Stimulated activated naive CD4-positive, alpha-beta T cell (primary cell): ENCODE measurements around the gene EIF2A.
A peak's percentile ranks its signal among the peaks of the same experiment; 100 is the strongest.
"Not testable (repeated sequence)": the region's sequence is repeated elsewhere in the genome, so short reads cannot be mapped to it uniquely, and the experiment has no call there.

Experiments
- DNase-seq, 6 experiments: peaks; one replicate each; lab custom pipeline; 2025; lab: John Stamatoyannopoulos, UW

The EIF2A gene

GRCh38 chr3:150602426-150603152 is 56.0 kb downstream of the EIF2A start:
- DNase-seq = no peak

DNA sequence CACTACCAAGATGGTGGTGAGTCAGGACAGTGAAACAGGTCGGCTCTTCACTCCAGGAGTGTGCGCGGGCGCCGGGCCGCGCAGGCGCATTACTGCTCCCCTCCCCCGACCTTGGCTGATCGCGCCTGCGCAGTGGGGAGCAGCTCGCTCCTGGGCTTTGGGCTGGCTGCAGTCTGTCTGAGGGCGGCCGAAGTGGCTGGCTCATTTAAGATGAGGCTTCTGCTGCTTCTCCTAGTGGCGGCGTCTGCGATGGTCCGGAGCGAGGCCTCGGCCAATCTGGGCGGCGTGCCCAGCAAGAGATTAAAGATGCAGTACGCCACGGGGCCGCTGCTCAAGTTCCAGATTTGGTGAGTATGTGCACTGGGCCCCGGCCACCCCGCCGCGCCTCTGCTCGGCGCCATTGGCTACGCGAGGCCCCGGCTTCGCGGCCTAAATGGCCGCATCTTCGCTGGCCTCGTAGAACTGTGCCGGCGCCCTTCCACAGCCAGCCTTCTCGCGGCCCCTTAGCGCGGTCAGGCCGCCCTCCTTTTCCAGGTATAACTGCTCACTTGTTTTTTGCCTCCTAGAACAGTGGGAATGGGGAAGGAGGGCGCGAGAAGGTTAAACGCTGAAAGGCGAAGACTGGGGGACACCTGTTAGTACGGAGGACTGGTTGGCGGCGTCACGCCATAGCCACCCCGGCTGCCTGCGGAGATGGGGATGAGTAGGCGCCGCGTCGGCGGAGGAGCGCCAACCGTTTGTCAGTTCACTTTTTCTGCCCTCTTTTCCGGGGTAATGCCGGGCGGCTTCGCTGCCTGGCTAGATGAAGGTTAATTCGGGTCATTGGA is 56.8 kb downstream of the EIF2A start, which contains the start of gene SELENOT:
Gene SELENOT, plus strand, starts transcription at position 169 of the 827 bp plus-strand sequence. Its CDS starts 42 bp downstream, at position 211.
- DNase-seq = peak; percentile 90 to 97 (median 92)

- DNase-seq = no peak
Measured at GRCh38 chr3:150603980-150604319, 57.4 kb downstream of the EIF2A start.

- DNase-seq = no peak
Measured at GRCh38 chr3:150605998-150606641, 59.5 kb downstream of the EIF2A start.

DNA sequence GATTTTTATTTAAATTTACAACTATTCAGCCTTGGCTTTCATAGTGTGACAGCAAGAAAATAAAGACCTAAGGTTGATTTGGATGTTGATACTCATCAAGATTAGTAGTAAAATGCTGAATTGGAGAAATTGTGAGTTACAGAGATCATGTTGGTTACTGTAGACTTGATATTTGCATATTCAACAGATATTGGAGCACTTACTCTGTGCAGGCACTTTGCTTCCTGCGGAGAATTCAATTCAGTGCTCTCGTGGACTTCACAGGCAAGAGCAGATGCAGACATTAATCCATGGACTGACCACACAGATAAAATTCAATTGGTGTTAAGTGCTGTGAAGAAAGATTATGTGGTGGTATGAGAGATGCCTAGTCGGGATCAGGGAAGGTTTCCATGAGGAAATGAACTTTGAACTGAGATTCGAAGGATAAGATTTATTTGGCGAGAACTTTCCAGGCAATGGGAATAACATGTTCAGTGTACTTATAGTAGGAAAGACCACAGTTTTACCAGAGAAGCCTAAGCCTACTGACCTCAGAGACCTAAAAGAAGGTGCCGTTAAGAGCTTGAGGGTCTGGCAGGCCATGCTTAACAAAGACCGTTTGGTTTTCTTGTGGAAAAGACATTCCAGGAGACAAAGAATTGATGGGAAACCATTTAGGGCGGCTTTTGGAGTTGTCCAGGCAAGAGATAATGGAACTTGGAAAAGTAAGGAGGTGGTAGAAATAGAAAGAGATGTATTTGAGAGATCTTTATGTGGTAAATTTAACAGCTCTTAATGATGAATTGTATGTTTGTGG is 60.9 kb downstream of the EIF2A start:
- DNase-seq = no peak

DNA sequence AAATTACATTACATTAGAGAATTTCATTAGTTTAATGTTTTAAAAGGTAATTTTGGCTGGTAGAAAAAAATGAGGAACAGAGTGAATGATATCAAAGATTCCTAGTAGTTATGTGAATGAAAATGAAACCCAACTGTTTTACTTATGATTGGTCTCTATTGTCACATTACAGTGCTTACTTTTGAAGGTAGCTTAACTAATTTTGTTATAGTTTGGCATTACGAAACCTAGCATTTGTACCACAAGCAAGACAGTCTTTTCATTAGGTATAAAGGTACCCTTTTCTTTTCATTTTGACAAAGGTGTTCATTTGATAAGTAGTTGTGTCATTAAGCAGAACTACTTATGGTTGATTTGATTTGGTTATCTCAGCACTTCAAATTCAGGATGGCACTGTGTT is 63.4 kb downstream of the EIF2A start:
- no peak for DNase-seq

GRCh38 chr3:150610785-150611184 is 64.2 kb downstream of the EIF2A start:
- no peak for DNase-seq

GRCh38 chr3:150611666-150612065 is 65.1 kb downstream of the EIF2A start:
- DNase-seq = no peak

DNA sequence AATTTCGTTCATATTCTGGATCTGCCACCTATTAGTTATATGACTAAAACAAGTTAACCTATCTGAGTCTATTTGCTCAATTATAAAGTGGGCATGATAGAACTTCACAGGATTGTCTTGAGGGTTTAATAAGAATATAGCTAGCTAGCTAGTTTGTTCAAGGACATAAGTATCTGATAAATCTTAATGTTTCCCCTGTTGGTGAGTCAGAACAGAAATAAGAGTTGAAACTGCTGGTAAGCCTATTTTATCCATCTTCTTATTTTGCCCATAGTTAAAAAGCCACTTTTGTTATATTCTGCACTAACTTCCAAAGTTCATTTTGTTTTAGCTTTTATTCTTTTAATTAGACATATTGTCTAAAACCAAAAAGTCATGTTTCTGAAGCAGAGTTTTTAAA is 65.9 kb downstream of the EIF2A start:
- DNase-seq = no peak

- no peak for DNase-seq
Measured at GRCh38 chr3:150613034-150613433, 66.4 kb downstream of the EIF2A start.

DNA sequence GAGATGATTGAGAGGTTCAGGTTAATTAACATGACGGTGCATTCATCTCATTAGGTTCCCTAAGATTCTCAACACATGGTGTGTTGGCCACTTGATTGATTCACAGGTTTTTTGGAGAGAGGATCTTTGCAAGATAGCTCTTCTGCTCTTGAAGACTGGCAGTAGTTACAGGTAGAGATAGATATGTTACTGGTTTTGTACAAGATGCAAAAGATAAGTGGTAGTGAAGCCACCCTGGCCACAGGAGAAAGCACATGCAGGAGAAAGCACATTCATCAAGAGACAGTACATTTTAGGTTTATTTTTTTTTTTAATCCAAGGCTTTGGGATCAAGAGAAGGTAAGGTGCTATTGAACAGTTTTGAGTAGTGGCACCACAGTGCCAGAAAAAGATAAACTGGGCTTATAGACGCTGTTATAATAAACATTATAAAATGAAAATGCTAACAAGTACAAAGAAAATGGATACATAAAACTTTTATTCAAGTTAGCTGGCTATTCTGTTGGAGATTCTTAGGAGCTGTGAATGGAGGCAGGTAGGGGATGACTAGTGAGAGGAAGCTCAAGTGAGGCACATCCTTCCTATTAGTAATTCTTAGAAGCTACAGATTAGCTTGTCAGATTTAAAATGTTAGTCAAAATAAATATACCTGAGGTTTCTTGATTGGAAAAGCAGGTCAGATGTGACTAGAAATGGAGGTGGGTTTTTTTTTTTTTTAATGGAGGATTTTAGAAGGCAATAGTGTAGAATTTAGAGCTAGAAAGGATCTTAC is 67.3 kb downstream of the EIF2A start:
- no peak for DNase-seq

DNA sequence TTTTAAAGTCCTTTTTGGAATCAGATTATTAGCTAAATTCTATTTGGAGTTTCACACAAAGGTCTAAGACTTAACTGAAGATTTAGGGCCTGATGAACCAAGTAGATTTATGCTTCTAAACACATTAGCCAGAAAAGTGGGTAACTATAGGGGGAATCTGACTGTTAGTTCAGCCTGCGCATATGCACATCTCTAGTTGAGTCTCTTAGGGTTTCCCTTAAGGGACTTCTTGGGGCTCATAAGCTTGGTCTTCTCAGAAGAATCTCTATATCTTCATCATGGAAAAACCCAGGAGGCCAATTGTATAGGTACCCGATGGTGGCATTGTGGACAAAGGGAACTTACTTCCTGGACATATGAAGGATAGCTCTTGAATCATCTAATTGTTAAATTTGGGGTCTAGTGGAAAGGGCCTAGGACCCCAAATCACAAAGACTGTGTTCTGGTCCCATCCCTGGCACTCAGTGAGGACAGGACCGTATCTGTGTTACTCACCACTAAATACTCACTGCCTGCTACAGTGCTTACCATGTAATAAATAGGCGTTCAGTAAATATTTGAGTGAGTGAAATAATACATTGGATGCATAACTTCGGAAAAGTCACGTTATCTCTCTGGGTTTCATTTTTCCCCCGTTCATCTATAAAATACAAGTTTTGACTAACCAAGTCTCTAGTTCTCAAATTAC is 73.6 kb downstream of the EIF2A start:
- no peak for DNase-seq

- DNase-seq = not testable (repeated sequence)
Measured at GRCh38 chr3:150622955-150623354, 76.4 kb downstream of the EIF2A start.

GRCh38 chr3:150623945-150624344 is 77.4 kb downstream of the EIF2A start:
- DNase-seq = no peak

DNA sequence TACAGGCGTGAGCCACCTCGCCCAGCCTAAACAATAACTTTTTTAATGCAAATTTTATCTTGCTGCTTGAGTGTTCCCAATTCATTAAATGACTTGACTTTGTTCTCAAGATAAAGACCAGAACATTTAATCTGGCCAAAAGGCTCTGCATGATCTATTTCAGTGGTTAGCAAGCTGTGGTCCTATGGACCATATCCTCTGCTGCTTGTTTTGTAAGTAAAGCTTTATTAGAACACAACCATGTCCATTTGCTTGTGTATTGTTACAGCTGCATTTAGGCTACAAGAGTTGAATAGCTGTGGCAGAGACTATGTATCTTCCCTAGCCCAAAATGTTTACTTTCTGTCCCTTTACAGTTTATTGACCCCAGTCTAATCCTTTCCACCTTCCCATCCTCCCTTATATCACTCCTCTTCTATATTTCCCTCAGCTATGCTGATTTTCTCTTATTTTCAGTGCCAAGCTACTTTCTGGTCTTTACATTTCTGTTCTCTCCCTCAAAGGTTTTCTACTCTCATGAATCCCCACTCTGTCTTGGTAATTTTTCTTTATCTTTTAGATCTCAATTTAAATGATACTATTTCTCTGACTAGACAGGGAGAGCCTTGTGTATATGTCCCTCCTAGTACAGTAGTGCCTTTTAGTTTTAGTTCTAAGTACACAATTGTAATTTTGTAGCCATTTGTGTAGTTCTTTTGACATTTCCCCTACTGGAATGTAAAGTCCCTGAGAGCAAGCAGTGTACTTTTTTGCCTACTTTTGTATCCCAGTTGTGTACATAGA is 79.8 kb downstream of the EIF2A start:
- no peak for DNase-seq

DNA sequence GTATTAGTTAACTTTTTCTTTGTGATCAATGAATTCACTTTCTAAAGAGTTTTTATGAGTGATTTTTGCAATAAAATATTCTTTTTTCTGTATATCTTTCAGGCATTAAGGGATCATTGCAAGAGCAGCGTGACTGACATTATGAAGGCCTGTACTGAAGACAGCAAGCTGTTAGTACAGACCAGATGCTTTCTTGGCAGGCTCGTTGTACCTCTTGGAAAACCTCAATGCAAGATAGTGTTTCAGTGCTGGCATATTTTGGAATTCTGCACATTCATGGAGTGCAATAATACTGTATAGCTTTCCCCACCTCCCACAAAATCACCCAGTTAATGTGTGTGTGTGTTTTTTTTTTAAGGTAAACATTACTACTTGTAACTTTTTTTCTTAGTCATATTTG is 81.0 kb downstream of the EIF2A start:
- DNase-seq = no peak

DNA sequence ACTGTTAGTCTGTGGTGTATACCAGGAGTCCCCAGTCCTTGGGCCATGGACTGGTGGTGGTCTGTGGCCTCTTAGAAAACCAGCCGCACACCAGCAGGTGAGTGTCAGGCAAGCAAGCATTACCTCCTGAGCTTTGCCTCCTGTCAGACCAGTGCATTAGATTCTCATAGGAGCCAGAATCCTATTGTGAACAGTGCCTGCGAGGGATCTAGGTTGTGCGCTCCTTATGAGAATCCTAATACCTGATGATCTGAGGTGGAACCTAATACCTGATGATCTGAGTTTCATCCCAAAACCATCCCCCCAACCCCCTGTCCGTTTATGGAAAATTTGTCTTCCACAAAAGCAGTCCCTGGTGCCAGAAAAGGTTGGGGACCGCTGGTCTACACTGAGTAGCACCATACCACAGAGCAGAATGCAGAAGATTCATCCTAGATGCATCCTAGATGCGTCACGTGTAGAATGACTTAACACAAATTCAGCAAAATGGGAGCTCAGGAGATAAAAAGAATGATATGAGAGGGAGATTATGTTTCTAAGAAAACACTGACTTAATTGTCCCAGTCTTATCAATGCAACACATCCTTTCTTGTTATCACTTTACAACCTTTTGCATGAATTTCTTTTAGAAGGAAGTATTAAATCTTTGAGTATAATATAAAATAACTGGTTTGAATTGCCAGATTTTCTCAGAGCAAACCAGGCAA is 85.1 kb downstream of the EIF2A start:
- no peak for DNase-seq

GRCh38 chr3:150635076-150635475 is 88.5 kb downstream of the EIF2A start:
- DNase-seq = no peak

GRCh38 chr3:150635526-150635925 is 88.9 kb downstream of the EIF2A start:
- DNase-seq = peak in 1 of 6 experiments; percentile 6
